A549 (cell line): ENCODE measurements around the gene PTRH1. TPM values are rescaled to one million over a fixed set of nuclear protein-coding genes. Genes with fewer than 3 reads are reported as not detected.

Experiments
- ATAC-seq, 2 experiments: fragments of 200-7000 bp in 1 of 2; fragments of >200 bp in 1 of 2; cut with Nextera tagmentation in 1 of 2; cut with Tn5 transposase in 1 of 2; 3 replicates each; pipeline versions ENCODE4 v1.8.0 to v1.9.1; 2018 to 2020; ENCODE audit warnings: mild to moderate bottlenecking in 1 of 2, moderate library complexity in 1 of 2
- CTCF ChIA-PET: fragments of 300-600 bp; sonication (Branson Sonifier 250); formaldehyde crosslinking; extraction: SDS; loops from one replicate; lab custom pipeline; 2021; ENCODE audit warnings: antibody characterized with exemption, inconsistent platforms; lab: Yijun Ruan, JAX
- POLR2A ChIA-PET: fragments of 350-600 bp; formaldehyde crosslinking; extraction: SDS; loops from one replicate; lab custom pipeline; 2021; ENCODE audit warnings: antibody characterized with exemption, inconsistent platforms; lab: Yijun Ruan, JAX
- DNase-seq, 2 experiments: peaks; one replicate each; pipeline versions ENCODE4 v3.0.0 to v3.0.0-alpha.2; 2011 to 2016; ENCODE audit warnings: low read depth in 1 of 2, low spot score in 1 of 2
- FAIRE-seq: peaks from 2 replicates; lab custom pipeline; 2011; peaks lifted over from hg19 to GRCh38; lab: Jason Lieb, UNC
- H3K27ac ChIP-seq, 2 experiments: fragments of >200 bp; sonication (Bioruptor Twin); formaldehyde crosslinking; 3 replicates each; pipeline ENCODE4 v1.5.1; 2016 to 2017
- H3K4me1 ChIP-seq: fragments of >200 bp; sonication (Bioruptor Twin); formaldehyde crosslinking; 3 replicates; pipeline ENCODE4 v1.6.1; 2016
- H3K4me2 ChIP-seq: fragments of >200 bp; sonication (Bioruptor Twin); formaldehyde crosslinking; 3 replicates; pipeline ENCODE4 v1.6.1; 2016
- H3K4me3 ChIP-seq: fragments of >200 bp; sonication (Bioruptor Twin); formaldehyde crosslinking; 3 replicates; pipeline ENCODE4 v1.5.1; 2016
- H3K9me3 ChIP-seq: fragments of >200 bp; sonication (Bioruptor Twin); formaldehyde crosslinking; 3 replicates; pipeline ENCODE4 v1.6.1; 2016
- BCL3 ChIP-seq: fragments of >200 bp; sonication (Bioruptor Twin); formaldehyde crosslinking; IDR thresholded peaks from 3 replicates; pipeline ENCODE4 v1.6.1; 2016
- BHLHE40 ChIP-seq: IDR thresholded peaks from 2 replicates; pipeline ENCODE4 v1.6.1; 2012; ENCODE audit warnings: low read depth, low read length, inconsistent platforms
- CHD2 ChIP-seq: fragments of 150-350 bp; IDR thresholded peaks from 2 replicates; pipeline ENCODE4 v1.6.1; 2014; ENCODE audit warnings: low read length; ENCODE audit not compliant: partially characterized antibody
- CHD4 ChIP-seq: fragments of 200-600 bp; sonication (generic); IDR thresholded peaks from 2 replicates; pipeline ENCODE4 v1.6.1; 2016; ENCODE audit warnings: antibody characterized with exemption, mild to moderate bottlenecking, borderline replicate concordance
- E2F6 ChIP-seq: IDR thresholded peaks from 2 replicates; pipeline ENCODE4 v1.6.1; 2012; ENCODE audit warnings: low read depth, borderline replicate concordance
- ESRRA ChIP-seq: fragments of 150-350 bp; IDR thresholded peaks from 2 replicates; pipeline ENCODE4 v1.6.1; 2014; ENCODE audit warnings: mild to moderate bottlenecking, low read length, borderline replicate concordance
- FOSB ChIP-seq: fragments of 250-450 bp; sonication (Bioruptor Pico); IDR thresholded peaks from 2 replicates; pipeline ENCODE4 v1.5.0; 2020; ENCODE audit warnings: mild to moderate bottlenecking, moderate library complexity
- GATA3 ChIP-seq: IDR thresholded peaks from 2 replicates; pipeline ENCODE4 v1.6.1; 2012; ENCODE audit warnings: borderline replicate concordance
- HES2 ChIP-seq: fragments of >200 bp; sonication (Bioruptor Twin); formaldehyde crosslinking; IDR thresholded peaks from 2 replicates; pipeline ENCODE4 v1.6.1; 2016
- HEYL ChIP-seq: fragments of 250-450 bp; sonication (Bioruptor Pico); IDR thresholded peaks from 2 replicates; pipeline ENCODE4 v1.8.0; 2021; ENCODE audit warnings: mild to moderate bottlenecking, moderate library complexity
- HOXB13 ChIP-seq: fragments of 250-450 bp; sonication (Bioruptor Pico); IDR thresholded peaks from 2 replicates; pipeline ENCODE4 v1.5.0; 2020; ENCODE audit warnings: low read depth, mild to moderate bottlenecking, moderate library complexity
- HOXB5 ChIP-seq: fragments of 250-450 bp; sonication (Bioruptor Pico); IDR thresholded peaks from 2 replicates; pipeline ENCODE4 v1.5.0; 2020; ENCODE audit warnings: mild to moderate bottlenecking, moderate library complexity
- JUN ChIP-seq, 2 experiments: fragments of >200 bp; sonication (Bioruptor Twin); formaldehyde crosslinking; IDR thresholded peaks; 2 replicates in 1 of 2; 3 replicates in 1 of 2; pipeline ENCODE4 v1.6.1; 2016 to 2017
- KDM5A ChIP-seq: fragments of 200-600 bp; sonication (generic); IDR thresholded peaks from 2 replicates; pipeline ENCODE4 v1.6.1; 2016; ENCODE audit warnings: antibody characterized with exemption, mild to moderate bottlenecking
- MAX ChIP-seq: IDR thresholded peaks from 2 replicates; pipeline ENCODE4 v1.6.1; 2012
- POLR2A ChIP-seq: IDR thresholded peaks from 2 replicates; pipeline ENCODE4 v1.6.1; 2012; ENCODE audit warnings: mild to moderate bottlenecking, low read length
- RAD21 ChIP-seq, 2 experiments: fragments of >200 bp in 1 of 2; sonication (Bioruptor Twin) in 1 of 2; formaldehyde crosslinking in 1 of 2; IDR thresholded peaks in 1 of 2; conservative IDR thresholded peaks in 1 of 2; 2 replicates in 1 of 2; 3 replicates in 1 of 2; pipeline ENCODE4 v1.6.1; 2012 to 2018; ENCODE audit warnings: inconsistent platforms in 1 of 2
- RARB ChIP-seq: fragments of 250-450 bp; sonication (Bioruptor Pico); IDR thresholded peaks from 2 replicates; pipeline ENCODE4 v1.8.0; 2021; ENCODE audit warnings: mild to moderate bottlenecking, moderate library complexity
- RCOR1 ChIP-seq: fragments of 150-350 bp; IDR thresholded peaks from 2 replicates; pipeline ENCODE4 v1.6.1; 2014; ENCODE audit warnings: antibody characterized with exemption, low read length, low read depth
- RNF2 ChIP-seq: fragments of 200-600 bp; sonication (generic); IDR thresholded peaks from 2 replicates; pipeline ENCODE4 v1.6.1; 2016; ENCODE audit warnings: low read depth, mild to moderate bottlenecking, antibody characterized with exemption, moderate library complexity, borderline replicate concordance
- TP53 ChIP-seq: fragments of 250-450 bp; sonication (Bioruptor Pico); IDR thresholded peaks from 2 replicates; pipeline ENCODE4 v1.5.0; 2021; ENCODE audit warnings: mild to moderate bottlenecking, moderate library complexity
- ZFP36 ChIP-seq: fragments of 450-650 bp; IDR thresholded peaks from 2 replicates; pipeline ENCODE4 v1.6.1; 2014; ENCODE audit warnings: borderline replicate concordance; ENCODE audit not compliant: partially characterized antibody
- ZNF302 ChIP-seq: fragments of 250-450 bp; sonication (Bioruptor Pico); IDR thresholded peaks from 2 replicates; pipeline ENCODE4 v1.9.0; 2021; ENCODE audit warnings: inconsistent platforms, mild to moderate bottlenecking, moderate library complexity
- ZSCAN20 ChIP-seq: fragments of 250-450 bp; sonication (Bioruptor Pico); IDR thresholded peaks from 2 replicates; pipeline ENCODE4 v1.8.0; 2022; ENCODE audit warnings: mild to moderate bottlenecking, moderate library complexity
- WGBS: methylation state at CpG from one replicate; pipeline ENCODE4 v1.1.6; 2017; ENCODE audit errors: missing lambda C conversion rate; 5-methylcytosine and 5-hydroxymethylcytosine counted together
- polyA plus RNA-seq, 4 experiments: library from polyadenylated mRNA; depleted of rRNA in 3 of 4; stranded (reverse); fragments of >200 nt; fragmentation: RNase III in 1 of 4; extraction: RNeasy Plus Mini Kit Qiagen cat#74134 plus additional on column Dnase treatment in 1 of 4; gene quantifications; 2 replicates in 3 of 4; 3 replicates in 1 of 4; pipeline ENCODE4 v1.2.3, GENCODE V29; 2011 to 2017
- TF ChIP-seq, protein P1 (sequence below): fragments of 450-650 bp; IDR thresholded peaks from 2 replicates; pipeline ENCODE4 v1.6.1; 2014; ENCODE audit warnings: antibody characterized with exemption
- TF ChIP-seq, protein P2 (sequence below): fragments of 250-450 bp; sonication (Bioruptor Pico); IDR thresholded peaks from 2 replicates; pipeline ENCODE4 v1.5.0; 2020; ENCODE audit warnings: low read depth, mild to moderate bottlenecking, moderate library complexity

Gene PTRH1
- polyA plus RNA-seq, 2 of the 4 experiments (the other 2 are of a cell fraction) = 5.1 to 11.4 TPM

- Histone ChIP-seq H3K4me1 (0 out of 3 replicates have a peak, but pooled peaks cover 3% of the 10 kb centered on the region), H3K4me2 (no peak overlapping the region), H3K9me3 (no peaks in the 10 kb centered on the region), H3K27ac (no peak overlapping the region), H3K4me3 (no peak overlapping the region)
- no peak for ATAC-seq
- CTCF ChIA-PET = interaction anchor here (1.3 to 1.5 kb wide), 2 partner anchors 16 to 34 kb away, joined by 3 to 8 read pairs; partner anchors contain the start of gene TOR2A
- POLR2A ChIA-PET = no interaction called here
- DNase-seq = no peak
- TF ChIP-seq FOSB (CRISPR knock-in tag) = no peak
- TF ChIP-seq RCOR1 = no peak
- TF ChIP-seq KDM5A = no peak
- TF ChIP-seq JUN (IDR thresholded peaks at IDR 0.05) = no peak
- no peak for TF ChIP-seq ZSCAN20
- TF ChIP-seq BHLHE40 = no peak
- no peak for TF ChIP-seq POLR2A
- TF ChIP-seq HES2 = no peak
- TF ChIP-seq TP53 (CRISPR knock-in tag) = no peak
- TF ChIP-seq ESRRA = no peak
- no peak for TF ChIP-seq ZFP36
- WGBS = 80% methylated on average over 5 of the region's 5 CpGs
- FAIRE-seq = no peak
These were observed 14.7 kb downstream of the PTRH1 start for GRCh38 chr9:127700594-127701255.

- H3K9me3 ChIP-seq = no peaks in the 10 kb centered on the region
- 0 out of 3 replicates have a peak, but pooled peaks cover 3% of the 10 kb centered on the region for H3K4me1 ChIP-seq
- H3K4me2 ChIP-seq = no peak overlapping the region
- no peak for FAIRE-seq
- no peak overlapping the region for H3K27ac ChIP-seq
- POLR2A ChIA-PET = no interaction called here
- DNase-seq = no peak
- no peak for ATAC-seq
- TF ChIP-seq RNF2 (no peak), RARB (CRISPR knock-in tag) (no peak), RAD21 (conservative IDR thresholded peaks at IDR 0.05 in 1 of 2, IDR thresholded peaks at IDR 0.05 in 1 of 2) (no peak), BCL3 (no peak), CHD4 (no peak)
- TF ChIP-seq, protein P1, sequence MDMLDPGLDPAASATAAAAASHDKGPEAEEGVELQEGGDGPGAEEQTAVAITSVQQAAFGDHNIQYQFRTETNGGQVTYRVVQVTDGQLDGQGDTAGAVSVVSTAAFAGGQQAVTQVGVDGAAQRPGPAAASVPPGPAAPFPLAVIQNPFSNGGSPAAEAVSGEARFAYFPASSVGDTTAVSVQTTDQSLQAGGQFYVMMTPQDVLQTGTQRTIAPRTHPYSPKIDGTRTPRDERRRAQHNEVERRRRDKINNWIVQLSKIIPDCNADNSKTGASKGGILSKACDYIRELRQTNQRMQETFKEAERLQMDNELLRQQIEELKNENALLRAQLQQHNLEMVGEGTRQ = no peak
- WGBS = 98% methylated on average over 2 of the region's 2 CpGs
- CTCF ChIA-PET = interaction anchor here (1.5 to 1.9 kb wide), 2 partner anchors 15 to 35 kb away, joined by 3 to 8 read pairs; partner anchors contain the start of gene TOR2A
- no peak overlapping the region for H3K4me3 ChIP-seq
These were observed 15.3 kb downstream of the PTRH1 start for GRCh38 chr9:127700140-127700539.

DNA sequence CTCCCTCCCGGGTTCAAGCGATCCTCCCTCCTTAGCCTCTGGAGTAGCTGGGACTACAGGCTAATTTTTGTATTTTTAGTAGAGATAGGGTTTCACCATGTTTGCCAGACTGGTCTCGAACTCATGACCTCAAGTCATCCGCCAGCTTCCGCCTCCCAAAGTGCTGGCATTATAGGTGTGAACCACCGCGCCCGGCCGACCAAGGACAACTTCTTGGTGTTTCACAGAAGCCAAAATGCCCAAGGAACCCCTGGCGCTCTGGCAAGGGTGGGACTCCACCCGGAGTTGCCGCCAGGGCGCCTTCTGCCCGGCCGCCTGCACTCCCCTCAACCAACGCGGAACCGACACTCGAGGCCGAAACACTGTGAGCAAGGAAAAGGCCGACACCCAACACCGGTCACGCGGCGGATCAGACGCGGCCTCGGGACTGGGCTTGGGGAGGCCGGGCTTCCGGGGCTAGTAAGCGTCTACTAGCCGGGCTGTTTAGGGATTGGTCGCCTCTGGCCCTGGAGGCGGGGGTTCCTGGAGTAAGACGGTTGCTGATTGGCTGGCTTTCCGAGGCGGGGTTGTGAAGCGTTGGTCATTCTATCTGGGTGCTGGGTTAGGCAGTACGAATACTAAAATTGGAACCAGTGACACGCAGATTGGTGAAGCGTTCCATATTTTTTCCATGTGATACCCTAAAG is 16.3 kb downstream of the PTRH1 start:
- H3K4me3 ChIP-seq = peak overlapping the region; percentile 39
- peak overlapping the region; percentile 73 for H3K4me2 ChIP-seq
- 22% methylated on average over 28 of the region's 41 CpGs for WGBS
- DNase-seq (peak; percentile 98), FAIRE-seq (no peak), ATAC-seq (peak; percentile 99)
- H3K27ac ChIP-seq = peak overlapping the region; percentile 80 to 94
- H3K9me3 ChIP-seq = no peaks in the 10 kb centered on the region
- ChIA-PET CTCF (interaction anchor here (1.1 to 1.9 kb wide), 2 partner anchors 16 to 36 kb away, joined by 4 to 8 read pairs; partner anchors contain the start of gene TOR2A), POLR2A (no interaction called here)
- H3K4me1 ChIP-seq = 0 out of 3 replicates have a peak, but pooled peaks cover 3% of the 10 kb centered on the region
- no peak for TF ChIP-seq CHD2
- TF ChIP-seq, protein P2, sequence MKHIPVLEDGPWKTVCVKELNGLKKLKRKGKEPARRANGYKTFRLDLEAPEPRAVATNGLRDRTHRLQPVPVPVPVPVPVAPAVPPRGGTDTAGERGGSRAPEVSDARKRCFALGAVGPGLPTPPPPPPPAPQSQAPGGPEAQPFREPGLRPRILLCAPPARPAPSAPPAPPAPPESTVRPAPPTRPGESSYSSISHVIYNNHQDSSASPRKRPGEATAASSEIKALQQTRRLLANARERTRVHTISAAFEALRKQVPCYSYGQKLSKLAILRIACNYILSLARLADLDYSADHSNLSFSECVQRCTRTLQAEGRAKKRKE = peak; percentile 87
- TF ChIP-seq MAX = peak; percentile 97
- TF ChIP-seq ZSCAN20 = 0 out of 2 replicates have a peak, but pooled peaks have one; percentile 64
- TF ChIP-seq GATA3 = no peak
- TF ChIP-seq HOXB13 (CRISPR knock-in tag) = 0 out of 2 replicates have a peak, but pooled peaks have one; percentile 80
- TF ChIP-seq HEYL = no peak
- TF ChIP-seq TP53 (CRISPR knock-in tag) = peak; percentile 77; the same call in 1 of the 2 replicates
- TF ChIP-seq HOXB5 (CRISPR knock-in tag) = peak; percentile 82; the same call in 1 of the 2 replicates
- no peak for TF ChIP-seq RCOR1
- TF ChIP-seq BCL3 = no peak
- peak; percentile 96 for TF ChIP-seq E2F6
- TF ChIP-seq ZNF302 = peak; percentile 49; the same call in 1 of the 2 replicates
